ENCODE measurements around the gene PDZD2.

DNA sequence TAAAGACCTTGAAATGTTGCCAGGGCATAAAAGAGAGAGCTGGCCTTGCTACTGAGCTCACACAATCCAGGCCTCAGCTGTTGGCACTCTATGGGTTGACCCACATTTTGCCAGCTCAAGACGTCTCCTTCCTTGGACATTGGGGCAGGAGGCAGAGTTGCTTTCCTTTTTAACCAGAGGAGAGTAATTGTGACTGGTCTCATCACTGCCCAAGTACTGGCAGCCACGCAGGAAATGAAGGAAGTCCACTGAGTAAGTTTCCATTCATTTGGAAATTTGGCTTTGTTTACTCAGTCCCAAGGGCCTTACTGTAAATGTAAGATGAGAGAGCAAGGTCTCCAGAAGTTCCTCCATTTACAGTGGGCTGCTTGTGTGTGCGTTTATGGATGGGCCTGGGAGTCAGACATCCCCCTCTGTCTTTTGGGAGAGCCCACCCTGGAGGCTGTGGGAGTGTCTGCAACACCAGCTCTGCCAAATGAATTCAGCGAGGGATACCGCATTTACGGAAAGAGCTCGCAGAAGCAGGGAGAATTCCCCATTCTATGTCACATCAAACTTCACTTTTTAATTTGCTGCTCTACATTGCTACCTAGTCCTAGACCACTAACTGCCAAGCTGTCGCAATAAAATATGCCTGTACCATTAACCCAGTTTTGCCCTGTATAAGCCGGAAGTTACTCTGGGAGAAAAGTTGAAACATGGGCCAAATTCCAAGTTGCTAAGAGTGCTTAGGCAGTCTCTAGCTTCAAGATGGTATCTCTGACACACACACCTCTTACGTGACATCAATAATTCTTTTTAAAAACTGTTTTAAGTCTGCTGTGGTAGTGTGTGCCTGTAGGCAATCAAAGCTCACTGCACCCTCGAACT lies 24.5 kb upstream of the PDZD2 start:
- TF ChIP-seq, protein P1, sequence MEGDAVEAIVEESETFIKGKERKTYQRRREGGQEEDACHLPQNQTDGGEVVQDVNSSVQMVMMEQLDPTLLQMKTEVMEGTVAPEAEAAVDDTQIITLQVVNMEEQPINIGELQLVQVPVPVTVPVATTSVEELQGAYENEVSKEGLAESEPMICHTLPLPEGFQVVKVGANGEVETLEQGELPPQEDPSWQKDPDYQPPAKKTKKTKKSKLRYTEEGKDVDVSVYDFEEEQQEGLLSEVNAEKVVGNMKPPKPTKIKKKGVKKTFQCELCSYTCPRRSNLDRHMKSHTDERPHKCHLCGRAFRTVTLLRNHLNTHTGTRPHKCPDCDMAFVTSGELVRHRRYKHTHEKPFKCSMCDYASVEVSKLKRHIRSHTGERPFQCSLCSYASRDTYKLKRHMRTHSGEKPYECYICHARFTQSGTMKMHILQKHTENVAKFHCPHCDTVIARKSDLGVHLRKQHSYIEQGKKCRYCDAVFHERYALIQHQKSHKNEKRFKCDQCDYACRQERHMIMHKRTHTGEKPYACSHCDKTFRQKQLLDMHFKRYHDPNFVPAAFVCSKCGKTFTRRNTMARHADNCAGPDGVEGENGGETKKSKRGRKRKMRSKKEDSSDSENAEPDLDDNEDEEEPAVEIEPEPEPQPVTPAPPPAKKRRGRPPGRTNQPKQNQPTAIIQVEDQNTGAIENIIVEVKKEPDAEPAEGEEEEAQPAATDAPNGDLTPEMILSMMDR (IDR thresholded peaks at IDR 0.05; ENCODE audit: poor library complexity), result no peak
- no peak for TF ChIP-seq EZH2 (IDR thresholded peaks at IDR 0.05; ENCODE audit: borderline replicate concordance)

All from hepatocyte (in vitro differentiated cells).